ENCODE results near the gene DHCR24.

DNA sequence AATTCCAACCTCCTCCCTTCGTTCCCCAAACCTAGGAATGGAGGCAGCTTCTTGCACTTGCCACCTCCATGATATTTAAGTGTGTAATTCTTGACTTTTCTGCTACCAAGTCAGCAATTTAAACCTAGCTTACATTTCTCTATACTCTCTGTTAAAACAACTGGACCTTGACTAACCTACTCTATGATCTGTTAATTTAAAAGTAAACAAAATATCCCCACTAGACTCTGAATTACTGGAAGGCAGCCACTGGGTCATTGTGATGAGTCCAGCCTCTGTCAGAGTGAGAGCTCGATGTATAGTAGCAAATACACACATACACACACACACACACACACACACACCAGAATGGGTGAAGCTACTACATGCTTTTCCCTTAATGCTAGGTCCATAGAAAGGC, 40.0 kb upstream of the DHCR24 start:
- TF ChIP-seq, protein P1, sequence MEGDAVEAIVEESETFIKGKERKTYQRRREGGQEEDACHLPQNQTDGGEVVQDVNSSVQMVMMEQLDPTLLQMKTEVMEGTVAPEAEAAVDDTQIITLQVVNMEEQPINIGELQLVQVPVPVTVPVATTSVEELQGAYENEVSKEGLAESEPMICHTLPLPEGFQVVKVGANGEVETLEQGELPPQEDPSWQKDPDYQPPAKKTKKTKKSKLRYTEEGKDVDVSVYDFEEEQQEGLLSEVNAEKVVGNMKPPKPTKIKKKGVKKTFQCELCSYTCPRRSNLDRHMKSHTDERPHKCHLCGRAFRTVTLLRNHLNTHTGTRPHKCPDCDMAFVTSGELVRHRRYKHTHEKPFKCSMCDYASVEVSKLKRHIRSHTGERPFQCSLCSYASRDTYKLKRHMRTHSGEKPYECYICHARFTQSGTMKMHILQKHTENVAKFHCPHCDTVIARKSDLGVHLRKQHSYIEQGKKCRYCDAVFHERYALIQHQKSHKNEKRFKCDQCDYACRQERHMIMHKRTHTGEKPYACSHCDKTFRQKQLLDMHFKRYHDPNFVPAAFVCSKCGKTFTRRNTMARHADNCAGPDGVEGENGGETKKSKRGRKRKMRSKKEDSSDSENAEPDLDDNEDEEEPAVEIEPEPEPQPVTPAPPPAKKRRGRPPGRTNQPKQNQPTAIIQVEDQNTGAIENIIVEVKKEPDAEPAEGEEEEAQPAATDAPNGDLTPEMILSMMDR (IDR thresholded peaks at IDR 0.05), result no peak
- no peak for TF ChIP-seq EP300 (IDR thresholded peaks at IDR 0.05)
